Measurements from ENCODE around the gene SYNGR4. TPM values are rescaled to one million over a fixed set of nuclear protein-coding genes. Genes with fewer than 3 reads are reported as not detected.

SYNGR4 gene
- total RNA-seq, 4 donors from 2014 or later, result not detected

DNA sequence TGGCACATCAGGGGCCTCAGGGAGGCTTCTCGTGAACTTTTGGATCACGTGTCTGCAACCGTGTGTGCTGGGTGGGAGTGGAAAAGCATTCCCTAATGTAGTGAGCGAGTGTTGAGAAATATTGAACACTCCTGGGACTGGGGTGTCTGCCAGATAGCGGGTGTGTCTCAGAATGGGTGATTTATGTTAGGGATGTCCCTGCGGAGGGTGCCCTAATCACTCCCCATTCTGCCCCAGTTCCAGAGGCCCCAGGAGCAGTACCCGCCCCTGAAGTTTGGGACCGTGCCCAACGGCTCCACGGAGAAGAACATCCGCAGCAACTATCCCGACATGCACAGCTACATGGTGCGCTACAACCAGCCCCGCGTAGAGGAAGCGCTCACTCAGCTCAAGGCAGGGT, 57.4 kb downstream of the SYNGR4 start:
- H3K27ac ChIP-seq, result no peak overlapping the region
- H3K4me1 ChIP-seq, result no peaks in the 10 kb centered on the region
- H3K36me3 ChIP-seq, result no peaks in the 10 kb centered on the region
- H3K27me3 ChIP-seq, result no peaks in the 10 kb centered on the region
- TF ChIP-seq, protein P1, sequence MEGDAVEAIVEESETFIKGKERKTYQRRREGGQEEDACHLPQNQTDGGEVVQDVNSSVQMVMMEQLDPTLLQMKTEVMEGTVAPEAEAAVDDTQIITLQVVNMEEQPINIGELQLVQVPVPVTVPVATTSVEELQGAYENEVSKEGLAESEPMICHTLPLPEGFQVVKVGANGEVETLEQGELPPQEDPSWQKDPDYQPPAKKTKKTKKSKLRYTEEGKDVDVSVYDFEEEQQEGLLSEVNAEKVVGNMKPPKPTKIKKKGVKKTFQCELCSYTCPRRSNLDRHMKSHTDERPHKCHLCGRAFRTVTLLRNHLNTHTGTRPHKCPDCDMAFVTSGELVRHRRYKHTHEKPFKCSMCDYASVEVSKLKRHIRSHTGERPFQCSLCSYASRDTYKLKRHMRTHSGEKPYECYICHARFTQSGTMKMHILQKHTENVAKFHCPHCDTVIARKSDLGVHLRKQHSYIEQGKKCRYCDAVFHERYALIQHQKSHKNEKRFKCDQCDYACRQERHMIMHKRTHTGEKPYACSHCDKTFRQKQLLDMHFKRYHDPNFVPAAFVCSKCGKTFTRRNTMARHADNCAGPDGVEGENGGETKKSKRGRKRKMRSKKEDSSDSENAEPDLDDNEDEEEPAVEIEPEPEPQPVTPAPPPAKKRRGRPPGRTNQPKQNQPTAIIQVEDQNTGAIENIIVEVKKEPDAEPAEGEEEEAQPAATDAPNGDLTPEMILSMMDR (IDR thresholded peaks at IDR 0.05), result no peak
- no peak for TF ChIP-seq POLR2A (IDR thresholded peaks at IDR 0.05)
- DNase-seq, result no peak
- H3K4me3 ChIP-seq, result no peak overlapping the region
- H3K9me3 ChIP-seq, result no peaks in the 10 kb centered on the region

DNA sequence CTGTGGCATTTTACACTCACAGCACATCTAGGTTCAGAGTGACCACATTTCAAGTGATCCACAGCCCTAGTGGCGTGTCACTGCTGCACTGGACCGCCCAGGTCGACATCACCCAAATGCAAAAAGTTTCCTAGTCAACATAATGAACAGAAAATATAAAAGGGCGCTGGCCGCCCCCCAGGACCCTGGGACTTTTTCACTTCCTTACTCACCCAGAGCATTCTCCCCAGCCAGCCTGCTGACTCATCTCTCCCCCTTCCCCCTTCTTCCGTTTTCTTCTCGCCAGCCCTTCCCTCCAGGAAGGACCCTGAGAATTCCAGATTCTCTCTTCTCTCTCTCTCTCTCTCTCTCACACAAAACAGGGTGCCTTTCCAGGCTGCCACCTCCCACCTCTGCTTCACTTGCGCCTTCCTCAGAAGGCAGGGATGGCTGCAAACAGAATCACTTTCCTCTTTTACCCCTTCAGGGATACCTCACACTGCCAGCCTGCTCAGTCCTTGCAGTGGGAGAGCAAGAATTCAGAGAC, 60.6 kb downstream of the SYNGR4 start:
- H3K4me1 ChIP-seq, result no peaks in the 10 kb centered on the region
- TF ChIP-seq, protein P1 (IDR thresholded peaks at IDR 0.05), result no peak
- no peak for TF ChIP-seq POLR2A (IDR thresholded peaks at IDR 0.05)
- no peaks in the 10 kb centered on the region for H3K36me3 ChIP-seq
- DNase-seq, result no peak
- no peaks in the 10 kb centered on the region for H3K9me3 ChIP-seq
- H3K27ac ChIP-seq, result no peak overlapping the region
- H3K27me3 ChIP-seq, result no peaks in the 10 kb centered on the region
- H3K4me3 ChIP-seq, result no peak overlapping the region

Other genes starting within 250 kb of the SYNGR4 start
- 100 to 1,000 TPM in 1 of 4 donors, 10 to 100 TPM in 3; 30.3 to 104 (median 32.9) TPM for gene LIG1, start 194.0 kb upstream of the SYNGR4 start, total RNA-seq
- 1 to 10 TPM; 1.8 to 7.4 (median 3.5) TPM for gene ZSWIM9, start 193.7 kb upstream of the SYNGR4 start, total RNA-seq
- 100 to 1,000 TPM in 1 of 4 donors, 10 to 100 TPM in 3; 31.5 to 115 (median 39.2) TPM for gene CARD8, start 108.5 kb upstream of the SYNGR4 start, total RNA-seq
- gene ZNF114, start 94.3 kb upstream of the SYNGR4 start, total RNA-seq, result not detected
- gene EMP3, start 38.8 kb upstream of the SYNGR4 start, total RNA-seq, result 10 to 100 TPM in 2 of 4 donors, 1 to 10 TPM in 2; 4.7 to 21.5 (median 10.5) TPM
- 10 to 100 TPM in 3 of 4 donors, 1 to 10 TPM in 1; 8.6 to 30.5 (median 20.0) TPM for gene TMEM143, start 427 bp upstream of the SYNGR4 start, total RNA-seq
- 100 to 1,000 TPM in 3 of 4 donors, 10 to 100 TPM in 1; 54.5 to 136 (median 112) TPM for gene KDELR1, start 27.2 kb downstream of the SYNGR4 start, total RNA-seq
- under 1 TPM in 2 of 4 donors, not detected in 2; 0.27 to 0.47 TPM for gene GRIN2D, start 29.3 kb downstream of the SYNGR4 start, total RNA-seq
- 10 to 100 TPM in 3 of 4 donors, 1 to 10 TPM in 1; 10.0 to 17.6 (median 15.6) TPM for gene GRWD1, start 81.6 kb downstream of the SYNGR4 start, total RNA-seq
- gene KCNJ14, start 91.2 kb downstream of the SYNGR4 start, total RNA-seq, result 1 to 10 TPM in 3 of 4 donors, under 1 TPM in 1; 0.88 to 2.0 (median 1.8) TPM
- gene CYTH2, start 105.0 kb downstream of the SYNGR4 start, total RNA-seq, result 100 to 1,000 TPM in 1 of 4 donors, 10 to 100 TPM in 3; 64.5 to 160 (median 76.9) TPM
- 10 to 100 TPM in 2 of 4 donors, 1 to 10 TPM in 2; 8.2 to 17.6 (median 12.8) TPM for gene LMTK3, start 147.5 kb downstream of the SYNGR4 start, total RNA-seq
- 10 to 100 TPM in 1 of 4 donors, 1 to 10 TPM in 3; 2.5 to 14.6 (median 5.9) TPM for gene SULT2B1, start 187.8 kb downstream of the SYNGR4 start, total RNA-seq
- gene SPACA4, start 242.4 kb downstream of the SYNGR4 start, total RNA-seq, result not detected

Data from Peyer's patch (tissue), 4 donors.